Aorta (tissue), 5 donors: ENCODE data around the gene P2RY2. TPM values are rescaled to one million over a fixed set of nuclear protein-coding genes. Genes with fewer than 3 reads are reported as not detected.
"Not testable (repeated sequence)": the region's sequence is repeated elsewhere in the genome, so short reads cannot be mapped to it uniquely, and the experiment has no call there.

Experiments
- ATAC-seq: fragments of 200-7000 bp; cut with Tn5 transposase; one replicate; pipeline ENCODE4 v1.9.1; 2022; ENCODE audit warnings: moderate library complexity; ENCODE audit not compliant: low FRiP score
- DNase-seq, 2 donors: peaks; one replicate each; pipeline ENCODE4 v3.0.0-alpha.2; 2020
- H3K27ac ChIP-seq, 2 donors: one replicate each; pipeline ENCODE4 v1.5.1; 2013; ENCODE audit warnings: low read length in 2 of 2, mild to moderate bottlenecking in 2 of 2, moderate library complexity in 2 of 2, control low read depth in 1 of 2, inconsistent platforms in 1 of 2, low read depth in 1 of 2
- H3K27me3 ChIP-seq, 2 donors: one replicate each; pipeline ENCODE4 v1.6.1; 2013; ENCODE audit warnings: control low read depth in 1 of 2, low read length in 1 of 2, mild to moderate bottlenecking in 1 of 2, moderate library complexity in 1 of 2; ENCODE audit not compliant: insufficient read depth in 2 of 2, control insufficient read depth in 1 of 2
- H3K36me3 ChIP-seq, 2 donors: one replicate each; pipeline ENCODE4 v1.6.1; 2013; ENCODE audit warnings: control low read depth in 1 of 2, low read length in 1 of 2, mild to moderate bottlenecking in 1 of 2; ENCODE audit not compliant: insufficient read depth in 2 of 2, control insufficient read depth in 1 of 2
- H3K4me1 ChIP-seq, 2 donors: one replicate each; pipeline ENCODE4 v1.6.1; 2013; ENCODE audit warnings: low read length in 2 of 2, control low read depth in 1 of 2, mild to moderate bottlenecking in 1 of 2, moderate library complexity in 1 of 2; ENCODE audit not compliant: insufficient read depth in 2 of 2, control insufficient read depth in 1 of 2
- H3K4me3 ChIP-seq, 2 donors: one replicate each; pipeline ENCODE4 v1.5.1; 2013; ENCODE audit warnings: low read length in 2 of 2, control low read depth in 1 of 2, mild to moderate bottlenecking in 1 of 2
- H3K9me3 ChIP-seq: one replicate; pipeline ENCODE4 v1.6.1; 2013; ENCODE audit warnings: mild to moderate bottlenecking, low read length; ENCODE audit not compliant: control insufficient read depth
- WGBS, 2 donors: extraction: QIAGEN DNeasy Blood & Tissue Kit; methylation state at CpG; one replicate each; pipeline ENCODE4 v1.1.7; 2013; 5-methylcytosine and 5-hydroxymethylcytosine counted together
- intact Hi-C, 2 donors: fragments of 100-400 bp; cut with DNase I; formaldehyde crosslinking; loops; one replicate each; pipeline versions ENCODE4 v1.14.2 to v1.15.0; 2022
- polyA plus RNA-seq, 2 donors: library from polyadenylated mRNA; stranded (reverse); fragments of 200-250 nt; gene quantifications; one replicate each; pipeline ENCODE4 v1.2.3, GENCODE V29; 2013
- total RNA-seq, 2 donors: library from RNA; stranded (reverse); fragmentation: NEBNext Ultra II Directional; extraction: Animal tissue kit (Norgen Biotek cat#: 25700); gene quantifications; one replicate each; pipeline ENCODE4 v1.2.1, GENCODE V29; 2021
- donor health status: healthy with polysubstance abuse.
- donor health status: Bipolar disorder and iron deficiency.
- donor health status: DM: no; HTN: no; CAD: no.
- donor health status: DM: no; HTN: no; CAD: no.
- donor health status: DM: yes; HTN: yes; CAD: no.

Gene P2RY2
- total and polyA plus RNA-seq, 4 donors: 0.50 to 3.9 (median 1.7) TPM

DNA sequence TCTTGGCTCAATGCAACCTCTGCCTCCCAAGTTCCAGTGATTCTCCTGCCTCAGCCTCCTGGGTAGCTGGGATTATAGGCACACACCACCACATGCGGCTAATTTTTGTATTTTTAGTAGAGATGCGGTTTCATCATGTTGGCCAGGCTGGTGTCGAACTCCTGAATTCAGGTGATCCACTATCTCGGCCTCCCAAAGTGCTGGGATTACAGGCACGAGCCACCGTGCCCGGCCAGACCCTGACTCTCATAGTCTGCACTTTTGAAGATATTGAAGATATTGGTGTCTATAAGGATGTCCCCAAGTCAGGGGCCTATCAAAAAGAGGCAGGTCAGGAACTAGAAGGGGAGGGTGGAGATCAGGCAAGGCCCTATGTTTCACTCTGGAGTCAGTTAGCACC lies 20.3 kb upstream of the P2RY2 start:
- DNase-seq: peak; percentile 3 to 16
- H3K27me3 ChIP-seq, H3K4me1 ChIP-seq, intact Hi-C loops, H3K27ac ChIP-seq, H3K36me3 ChIP-seq, ATAC-seq, H3K9me3 ChIP-seq, H3K4me3 ChIP-seq: not testable (repeated sequence)
- 96 to 97% methylated on average over 7 of the region's 7 CpGs for WGBS, 2 donors

DNA sequence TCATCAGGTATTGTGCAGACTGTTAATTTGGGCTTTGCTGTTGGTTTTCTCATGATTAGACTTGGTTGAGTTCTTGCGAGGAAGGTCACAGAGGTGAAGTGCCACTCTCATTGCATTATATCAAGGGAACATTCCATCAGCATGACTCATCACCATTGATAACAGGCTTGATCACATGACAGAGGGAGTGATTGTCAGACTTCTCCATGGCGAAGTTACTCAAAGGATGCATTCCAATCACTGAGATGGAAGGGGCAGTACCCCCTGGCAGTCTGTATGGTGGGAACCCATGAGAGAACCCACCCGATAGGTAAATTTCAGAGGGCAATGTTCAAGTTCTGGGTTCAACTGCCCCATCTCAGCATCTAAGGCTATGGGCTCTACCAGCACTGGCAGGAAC lies 19.4 kb upstream of the P2RY2 start:
- Histone ChIP-seq H3K27me3 (no peaks in the 10 kb centered on the region), H3K4me1 (no peaks in the 10 kb centered on the region), H3K27ac (no peak overlapping the region), H3K36me3 (no peaks in the 10 kb centered on the region), H3K9me3 (no peaks in the 10 kb centered on the region), H3K4me3 (no peak overlapping the region)
- ATAC-seq (no peak), DNase-seq (no peak)
- intact Hi-C loops: no loop called here
- WGBS, 2 donors: 82 to 83% methylated on average over 3 of the region's 3 CpGs

DNA sequence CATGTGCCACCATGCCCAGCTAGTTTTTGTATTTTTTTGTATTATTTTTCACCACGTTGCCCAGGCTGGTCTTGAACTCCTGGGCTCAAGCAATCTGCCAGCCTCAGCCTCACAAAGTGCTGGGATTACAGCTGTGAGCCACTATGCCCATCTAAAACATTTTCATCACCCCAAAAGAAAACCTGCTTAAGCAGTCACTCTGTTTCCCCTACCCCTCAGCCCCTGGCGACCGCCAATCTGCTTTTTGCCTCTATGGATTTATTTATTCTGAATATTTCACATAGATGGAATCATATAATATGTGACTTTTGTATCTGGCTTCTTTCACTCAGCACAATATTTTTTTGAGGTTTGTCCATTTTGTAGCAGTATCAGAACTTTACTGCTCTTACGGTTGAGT lies 18.6 kb upstream of the P2RY2 start:
- WGBS, 2 donors: 85 to 91% methylated on average over 4 of the region's 4 CpGs
- ATAC-seq: no peak
- DNase-seq: peak in 1 of 2 donors; percentile 4

DNA sequence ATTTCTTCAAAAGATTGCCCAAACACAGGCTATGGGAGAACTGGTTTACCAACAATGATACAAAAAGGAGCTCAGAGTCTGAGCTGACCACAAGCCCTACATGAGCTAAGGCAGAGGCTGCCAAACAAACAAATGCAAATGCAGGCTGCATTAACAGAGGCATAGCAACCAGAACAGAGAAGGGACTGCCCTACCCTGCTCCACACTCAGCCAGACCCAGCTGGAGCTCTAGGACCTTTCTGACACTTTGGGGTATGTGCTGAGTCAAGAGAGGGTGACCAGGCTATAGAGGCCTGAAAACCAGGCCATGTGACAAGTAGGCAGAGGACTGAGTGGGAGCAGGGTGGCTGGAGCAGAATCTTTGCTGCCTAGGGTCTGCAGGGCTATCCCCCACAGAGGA lies 17.8 kb upstream of the P2RY2 start:
- ATAC-seq (no peak), DNase-seq (peak in 1 of 2 donors; percentile 32)
- no peaks in the 10 kb centered on the region for H3K36me3 ChIP-seq
- intact Hi-C loops: no loop called here
- no peaks in the 10 kb centered on the region for H3K4me1 ChIP-seq
- no peaks in the 10 kb centered on the region for H3K9me3 ChIP-seq
- H3K4me3 ChIP-seq: no peak overlapping the region
- no peaks in the 10 kb centered on the region for H3K27me3 ChIP-seq
- H3K27ac ChIP-seq: no peak overlapping the region

More for the DNA sequence above, 18.6 kb upstream of the P2RY2 start:
- Histone ChIP-seq H3K27ac (no peak overlapping the region), H3K9me3 (no peaks in the 10 kb centered on the region), H3K27me3 (no peaks in the 10 kb centered on the region), H3K4me1 (no peaks in the 10 kb centered on the region), H3K36me3 (no peaks in the 10 kb centered on the region), H3K4me3 (no peak overlapping the region)
- intact Hi-C loops: no loop called here

DNA sequence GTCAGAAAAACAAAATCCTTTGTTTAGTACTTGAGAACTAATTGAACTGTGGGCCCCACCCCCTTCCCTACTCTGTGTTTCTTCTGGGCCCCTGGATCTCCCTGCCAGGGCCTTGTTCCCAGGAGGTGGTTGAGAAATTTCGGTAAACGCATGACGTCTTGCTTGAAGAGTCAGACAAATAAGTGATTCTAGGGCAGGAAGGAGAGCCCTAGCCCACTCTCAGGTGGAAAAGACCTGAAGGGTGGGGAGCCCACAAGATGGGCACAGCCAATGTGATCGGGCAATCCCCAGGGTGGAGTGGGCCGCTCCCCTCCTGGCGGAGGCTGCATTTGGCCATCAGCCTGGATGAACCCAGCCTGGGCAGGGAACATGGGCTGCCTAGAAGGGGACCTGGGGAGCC lies 16.8 kb upstream of the P2RY2 start:
- no peaks in the 10 kb centered on the region for H3K27me3 ChIP-seq
- DNase-seq (peak in 1 of 2 donors; percentile 41), ATAC-seq (peak; percentile 51)
- no peaks in the 10 kb centered on the region for H3K4me1 ChIP-seq
- WGBS, 2 donors: 48 to 54% methylated on average over 6 of the region's 6 CpGs
- no peak overlapping the region for H3K27ac ChIP-seq
- H3K36me3 ChIP-seq: no peaks in the 10 kb centered on the region
- H3K9me3 ChIP-seq: no peaks in the 10 kb centered on the region
- intact Hi-C loops: no loop called here
- no peak overlapping the region for H3K4me3 ChIP-seq

DNA sequence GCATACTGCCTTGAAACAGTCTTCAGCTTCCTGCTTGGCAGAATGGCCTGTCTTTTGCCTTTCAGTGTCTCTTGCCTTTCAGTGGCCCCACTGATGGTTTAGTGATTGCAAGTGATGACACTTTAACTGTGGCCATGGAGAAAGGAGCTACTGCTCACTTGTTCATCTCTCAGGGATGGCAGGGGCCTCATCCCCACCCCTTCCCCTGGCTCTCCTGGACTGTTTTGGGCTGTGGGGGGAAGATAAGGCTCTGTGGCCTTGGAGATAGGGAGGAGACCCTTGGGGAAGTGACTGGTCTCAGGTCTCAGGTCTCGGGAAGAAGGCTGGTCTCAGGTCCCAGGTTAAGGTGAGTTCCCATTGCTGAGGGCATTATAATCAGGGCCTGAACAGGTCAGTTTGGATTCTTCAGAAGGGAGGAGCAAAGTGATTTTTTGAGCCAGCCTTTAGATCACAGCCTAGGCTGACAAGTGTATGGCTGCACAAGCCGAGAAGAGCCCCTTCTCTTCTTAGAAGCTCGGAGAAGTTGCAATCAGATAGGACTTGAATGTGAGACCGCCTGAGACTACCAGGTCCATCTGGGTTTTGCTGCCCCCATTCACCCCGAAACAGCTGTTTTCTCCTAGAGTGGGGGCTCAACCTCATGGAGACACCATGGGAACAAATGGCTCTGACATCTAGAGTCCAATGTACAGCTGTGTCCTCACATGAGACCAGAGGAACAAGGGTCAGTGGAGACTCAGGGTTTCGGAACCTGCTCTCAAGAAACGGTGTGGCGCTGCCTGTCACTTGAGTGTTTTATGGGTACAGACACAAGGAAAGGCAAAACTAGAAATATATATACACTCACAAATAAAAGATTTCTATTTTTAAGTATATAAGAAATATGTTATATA lies 15.9 kb upstream of the P2RY2 start:
- Histone ChIP-seq H3K9me3 (no peaks in the 10 kb centered on the region), H3K4me1 (no peaks in the 10 kb centered on the region), H3K36me3 (no peaks in the 10 kb centered on the region), H3K4me3 (no peak overlapping the region), H3K27me3 (no peaks in the 10 kb centered on the region), H3K27ac (no peak overlapping the region)
- intact Hi-C loops: no loop called here
- WGBS, 2 donors: 98% methylated on average over 8 of the region's 8 CpGs
- DNase-seq (peak in 1 of 2 donors; percentile 23), ATAC-seq (no peak)

GRCh38 chr11:73203322-73203721 lies 14.8 kb upstream of the P2RY2 start:
- intact Hi-C loops: no loop called here
- 93% methylated on average over 6 of the region's 6 CpGs for WGBS, 2 donors
- ATAC-seq: no peak
- peak in 1 of 2 donors; percentile 15 for DNase-seq
- no peaks in the 10 kb centered on the region for H3K27me3 ChIP-seq
- no peak overlapping the region for H3K27ac ChIP-seq
- no peaks in the 10 kb centered on the region for H3K4me1 ChIP-seq
- H3K36me3 ChIP-seq: no peaks in the 10 kb centered on the region
- H3K4me3 ChIP-seq: no peak overlapping the region
- no peaks in the 10 kb centered on the region for H3K9me3 ChIP-seq

- no peaks in the 10 kb centered on the region for H3K4me1 ChIP-seq
- no peaks in the 10 kb centered on the region for H3K36me3 ChIP-seq
- peak in 1 of 2 donors; percentile 44 for DNase-seq
- H3K9me3 ChIP-seq: no peaks in the 10 kb centered on the region
- 82 to 84% methylated on average over 4 of the region's 4 CpGs for WGBS, 2 donors
- peak; percentile 30 for ATAC-seq
- H3K27me3 ChIP-seq: no peaks in the 10 kb centered on the region
- H3K27ac ChIP-seq: no peak overlapping the region
- intact Hi-C loops: no loop called here
- no peak overlapping the region for H3K4me3 ChIP-seq
Measured at GRCh38 chr11:73203790-73204189, 14.3 kb upstream of the P2RY2 start.

DNA sequence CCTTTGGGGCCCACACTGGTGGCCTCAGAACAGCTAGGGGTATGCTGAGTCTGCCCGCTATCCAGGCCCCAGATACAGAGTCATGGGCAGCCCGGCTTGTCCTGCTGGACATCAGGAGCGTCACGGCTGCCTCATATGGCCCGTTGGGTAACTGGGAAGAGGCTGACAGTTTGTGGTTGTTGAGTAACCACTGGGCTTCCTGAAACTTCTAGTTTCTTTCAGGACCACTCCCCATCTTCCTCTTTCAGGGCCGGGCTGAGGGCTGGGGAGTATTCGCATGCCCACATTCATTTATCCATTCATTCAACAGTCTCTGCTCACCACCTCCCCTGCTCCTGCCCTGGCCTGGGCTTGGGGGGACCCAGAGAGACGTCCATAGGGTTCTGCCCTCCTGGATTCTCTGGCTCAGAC lies 13.4 kb upstream of the P2RY2 start:
- no peak overlapping the region for H3K27ac ChIP-seq
- DNase-seq (peak in 1 of 2 donors; percentile 85), ATAC-seq (peak; percentile 23)
- H3K27me3 ChIP-seq: no peaks in the 10 kb centered on the region
- WGBS, 2 donors: 92 to 94% methylated on average over 8 of the region's 8 CpGs
- intact Hi-C loops: no loop called here
- H3K36me3 ChIP-seq: no peaks in the 10 kb centered on the region
- no peaks in the 10 kb centered on the region for H3K9me3 ChIP-seq
- H3K4me3 ChIP-seq: no peak overlapping the region
- no peaks in the 10 kb centered on the region for H3K4me1 ChIP-seq
